Nephron progenitor cell (in vitro differentiated cells): ENCODE measurements around the gene C1QTNF9.
"Not testable (repeated sequence)": the region's sequence is repeated elsewhere in the genome, so short reads cannot be mapped to it uniquely, and the experiment has no call there.

Experiments
- DNase-seq: peaks from one replicate; pipeline ENCODE4 v3.0.0; 2021
- H3K27ac Mint-ChIP-seq: 2 replicates; pipeline ENCODE4 v1.8.0; 2021; ENCODE audit warnings: mild to moderate bottlenecking, moderate library complexity, mixed read lengths
- H3K27me3 Mint-ChIP-seq: 2 replicates; pipeline ENCODE4 v1.8.0; 2021; ENCODE audit warnings: mild to moderate bottlenecking, low read depth, mixed read lengths; ENCODE audit not compliant: poor library complexity
- H3K36me3 Mint-ChIP-seq: 2 replicates; pipeline ENCODE4 v1.8.0; 2021; ENCODE audit warnings: low read depth, mixed read lengths
- H3K4me1 Mint-ChIP-seq: 2 replicates; pipeline ENCODE4 v1.8.0; 2021; ENCODE audit warnings: mixed read lengths
- H3K4me3 Mint-ChIP-seq: 2 replicates; pipeline ENCODE4 v1.8.0; 2021; ENCODE audit warnings: mild to moderate bottlenecking, moderate library complexity, mixed read lengths
- H3K9me3 Mint-ChIP-seq: 2 replicates; pipeline ENCODE4 v1.8.0; 2021; ENCODE audit warnings: mild to moderate bottlenecking, moderate library complexity, mixed read lengths
- TF ChIP-seq, protein P1 (sequence below): fragments of 200-600 bp; sonication (generic); IDR thresholded peaks from 2 replicates; pipeline ENCODE4 v1.5.0; 2021; ENCODE audit warnings: antibody characterized with exemption

The C1QTNF9 gene

DNA sequence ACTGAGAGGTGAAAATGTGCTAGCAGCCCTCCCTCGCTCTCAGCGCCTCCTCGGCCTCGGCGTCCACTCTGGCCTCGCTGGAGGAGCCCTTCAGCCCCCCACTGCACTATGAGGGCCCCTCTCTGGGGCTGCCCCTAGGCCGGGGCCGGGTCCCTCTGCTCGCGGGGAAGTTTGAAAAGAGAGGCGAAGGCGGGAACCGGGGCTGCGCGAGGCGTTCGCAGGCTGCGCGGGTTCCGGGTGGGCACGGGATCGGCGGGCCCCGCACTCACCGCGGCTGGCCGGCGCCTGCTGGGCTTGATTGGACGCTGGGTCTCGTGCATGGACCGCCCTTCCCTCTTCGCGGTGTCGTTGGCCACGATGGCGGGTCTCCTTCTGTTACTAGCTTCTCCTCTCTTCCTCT lies 29.3 kb downstream of the C1QTNF9 start:
- H3K9me3 Mint-ChIP-seq: peaks cover 35% of the 10 kb centered on the region
- H3K36me3 Mint-ChIP-seq: no peaks in the 10 kb centered on the region
- H3K27me3 Mint-ChIP-seq: peaks cover 5% of the 10 kb centered on the region
- TF ChIP-seq, protein P1, sequence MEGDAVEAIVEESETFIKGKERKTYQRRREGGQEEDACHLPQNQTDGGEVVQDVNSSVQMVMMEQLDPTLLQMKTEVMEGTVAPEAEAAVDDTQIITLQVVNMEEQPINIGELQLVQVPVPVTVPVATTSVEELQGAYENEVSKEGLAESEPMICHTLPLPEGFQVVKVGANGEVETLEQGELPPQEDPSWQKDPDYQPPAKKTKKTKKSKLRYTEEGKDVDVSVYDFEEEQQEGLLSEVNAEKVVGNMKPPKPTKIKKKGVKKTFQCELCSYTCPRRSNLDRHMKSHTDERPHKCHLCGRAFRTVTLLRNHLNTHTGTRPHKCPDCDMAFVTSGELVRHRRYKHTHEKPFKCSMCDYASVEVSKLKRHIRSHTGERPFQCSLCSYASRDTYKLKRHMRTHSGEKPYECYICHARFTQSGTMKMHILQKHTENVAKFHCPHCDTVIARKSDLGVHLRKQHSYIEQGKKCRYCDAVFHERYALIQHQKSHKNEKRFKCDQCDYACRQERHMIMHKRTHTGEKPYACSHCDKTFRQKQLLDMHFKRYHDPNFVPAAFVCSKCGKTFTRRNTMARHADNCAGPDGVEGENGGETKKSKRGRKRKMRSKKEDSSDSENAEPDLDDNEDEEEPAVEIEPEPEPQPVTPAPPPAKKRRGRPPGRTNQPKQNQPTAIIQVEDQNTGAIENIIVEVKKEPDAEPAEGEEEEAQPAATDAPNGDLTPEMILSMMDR: no peak
- no peak for DNase-seq
- no peaks in the 10 kb centered on the region for H3K4me1 Mint-ChIP-seq
- H3K4me3 Mint-ChIP-seq: no peak overlapping the region
- H3K27ac Mint-ChIP-seq: no peak overlapping the region

DNA sequence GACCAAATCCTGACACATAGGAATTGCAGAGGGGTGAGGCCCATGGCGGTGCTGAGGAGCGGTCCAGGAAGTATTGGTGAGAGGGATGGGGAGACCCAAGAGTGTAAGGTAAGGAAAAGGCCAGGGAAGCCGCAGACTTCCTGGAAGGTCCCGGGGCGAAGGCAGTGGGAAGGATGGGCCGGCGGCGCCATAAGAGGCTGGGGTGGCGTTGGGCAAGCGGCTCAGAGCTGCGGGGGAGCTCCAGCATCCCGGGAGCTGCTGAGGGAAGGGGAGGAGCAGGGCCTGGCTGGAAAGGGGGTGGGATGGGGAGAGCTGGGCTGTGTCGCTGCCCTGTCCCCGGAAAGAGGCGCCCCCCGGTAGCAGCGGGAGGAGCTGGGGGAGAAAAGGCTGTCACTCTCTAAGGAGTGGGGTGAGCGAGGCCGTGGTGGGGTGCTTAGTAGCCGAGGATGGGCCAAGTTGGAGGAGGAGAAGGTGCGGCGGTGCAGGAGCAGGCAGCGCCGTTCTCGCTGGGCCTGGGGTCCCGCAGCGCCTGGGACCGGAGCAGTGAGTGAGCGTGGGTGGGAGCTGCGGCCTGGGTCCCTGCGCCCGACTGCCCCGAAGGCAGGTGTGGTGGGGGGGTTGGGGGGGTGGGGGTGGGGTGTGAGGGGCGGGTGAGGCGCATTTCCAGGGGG lies 30.7 kb downstream of the C1QTNF9 start:
- H3K36me3 Mint-ChIP-seq: no peaks in the 10 kb centered on the region
- peaks cover 39% of the 10 kb centered on the region for H3K9me3 Mint-ChIP-seq
- H3K4me1 Mint-ChIP-seq: no peaks in the 10 kb centered on the region
- H3K27ac Mint-ChIP-seq: no peak overlapping the region
- TF ChIP-seq, protein P1: no peak
- no peak for DNase-seq
- H3K27me3 Mint-ChIP-seq: peaks cover 5% of the 10 kb centered on the region
- H3K4me3 Mint-ChIP-seq: no peak overlapping the region

GRCh38 chr13:24340608-24340955 lies 31.2 kb downstream of the C1QTNF9 start:
- no peak for DNase-seq
- no peak overlapping the region for H3K4me3 Mint-ChIP-seq
- TF ChIP-seq, protein P1: no peak
- H3K27me3 Mint-ChIP-seq: peaks cover 5% of the 10 kb centered on the region
- H3K4me1 Mint-ChIP-seq: no peaks in the 10 kb centered on the region
- no peaks in the 10 kb centered on the region for H3K36me3 Mint-ChIP-seq
- peaks cover 38% of the 10 kb centered on the region for H3K9me3 Mint-ChIP-seq
- no peak overlapping the region for H3K27ac Mint-ChIP-seq

- DNase-seq: no peak
- Mint-ChIP-seq H3K27me3 (peaks cover 5% of the 10 kb centered on the region), H3K36me3 (no peaks in the 10 kb centered on the region), H3K27ac (no peak overlapping the region), H3K4me3 (no peak overlapping the region), H3K4me1 (no peaks in the 10 kb centered on the region), H3K9me3 (peaks cover 34% of the 10 kb centered on the region)
- TF ChIP-seq, protein P1: no peak
These were observed 32.1 kb downstream of the C1QTNF9 start for GRCh38 chr13:24341439-24341838.

- no peaks in the 10 kb centered on the region for H3K4me1 Mint-ChIP-seq
- H3K9me3 Mint-ChIP-seq: peaks cover 5% of the 10 kb centered on the region
- no peak overlapping the region for H3K4me3 Mint-ChIP-seq
- no peak for DNase-seq
- no peak overlapping the region for H3K27ac Mint-ChIP-seq
- no peaks in the 10 kb centered on the region for H3K36me3 Mint-ChIP-seq
- H3K27me3 Mint-ChIP-seq: peaks cover under 1% of the 10 kb centered on the region
- TF ChIP-seq, protein P1: no peak
These were observed 39.0 kb downstream of the C1QTNF9 start for GRCh38 chr13:24348385-24348784.

DNA sequence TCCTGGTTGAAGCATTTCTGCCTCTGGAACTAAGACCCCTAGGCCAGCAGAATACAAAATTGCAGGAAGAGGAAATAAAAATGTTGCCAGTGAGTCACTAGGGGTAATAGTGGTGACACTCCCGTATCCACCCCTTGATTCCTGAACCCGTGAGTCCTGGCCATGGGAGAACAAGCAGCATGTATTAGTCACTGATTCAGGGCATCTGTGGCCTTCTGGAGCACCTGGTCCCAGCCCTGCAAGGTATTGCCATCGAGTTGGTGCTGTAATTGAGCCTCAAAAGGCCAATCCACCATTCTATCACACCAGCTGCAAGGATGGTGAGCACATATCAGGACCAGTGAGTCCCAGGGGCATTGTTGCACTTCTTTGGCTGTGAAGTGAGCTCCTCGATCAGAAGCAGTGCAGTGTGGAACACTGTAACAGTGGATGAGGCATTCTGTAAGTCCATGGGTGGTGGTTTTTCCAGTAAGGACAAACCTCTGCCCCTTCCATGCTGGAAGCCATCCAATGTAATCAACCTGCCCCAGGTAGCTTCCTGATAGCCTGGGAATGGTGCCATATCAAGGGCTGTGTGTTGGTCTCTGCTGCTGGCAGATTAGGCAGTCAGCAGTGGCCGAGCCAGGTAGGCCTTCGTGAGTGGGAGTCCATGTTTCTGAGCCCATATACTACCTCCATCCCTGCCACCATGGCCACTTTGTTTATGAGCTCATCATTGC lies 39.6 kb downstream of the C1QTNF9 start:
- TF ChIP-seq, protein P1: no peak
- H3K27me3 Mint-ChIP-seq: peaks cover 5% of the 10 kb centered on the region
- peaks cover 5% of the 10 kb centered on the region for H3K9me3 Mint-ChIP-seq
- DNase-seq: no peak
- H3K36me3 Mint-ChIP-seq: no peaks in the 10 kb centered on the region
- no peak overlapping the region for H3K27ac Mint-ChIP-seq
- H3K4me3 Mint-ChIP-seq: no peak overlapping the region
- H3K4me1 Mint-ChIP-seq: no peaks in the 10 kb centered on the region

DNA sequence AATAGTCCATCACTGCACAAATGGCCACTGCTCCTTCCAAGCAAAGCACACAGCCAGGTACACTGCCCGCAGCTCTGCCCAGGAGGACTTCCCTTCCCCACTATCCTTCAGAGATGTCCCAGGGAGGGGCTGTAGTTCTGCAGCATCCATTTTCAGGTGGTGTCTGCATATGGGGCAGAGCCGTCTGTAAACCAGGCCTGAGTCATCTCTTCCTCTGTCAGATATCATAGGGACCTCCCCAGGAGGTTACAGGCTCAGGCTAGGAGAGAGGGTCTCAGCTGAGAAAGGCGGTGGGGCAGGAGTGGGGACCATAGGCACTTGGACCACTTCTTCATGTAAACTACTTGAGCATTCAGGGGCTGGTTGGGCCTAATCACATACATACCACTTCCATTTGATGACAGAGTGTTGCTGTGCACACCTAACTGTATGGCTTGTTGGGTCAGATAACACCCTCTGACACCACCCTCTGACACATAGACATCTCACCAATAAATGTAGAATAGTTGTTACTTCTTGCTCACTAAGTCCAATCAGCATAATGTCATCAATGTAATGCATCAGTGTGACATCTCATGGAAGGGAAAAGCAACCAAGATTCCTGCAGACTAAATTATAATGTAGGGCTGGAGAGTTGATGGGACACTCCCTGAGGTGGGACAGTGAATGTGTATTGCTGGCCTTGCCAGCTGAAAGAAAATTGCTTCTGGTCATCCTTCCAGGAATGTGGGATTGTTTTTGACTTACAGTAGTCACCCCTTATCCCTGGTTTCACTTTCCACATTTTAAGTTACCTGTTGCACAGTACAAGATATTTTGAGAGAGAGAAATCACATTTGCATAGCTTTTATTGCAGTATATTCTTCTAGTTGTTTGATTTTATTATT lies 40.6 kb downstream of the C1QTNF9 start:
- not testable (repeated sequence) for H3K4me3 Mint-ChIP-seq, DNase-seq, H3K9me3 Mint-ChIP-seq, H3K36me3 Mint-ChIP-seq, H3K27ac Mint-ChIP-seq, H3K4me1 Mint-ChIP-seq, H3K27me3 Mint-ChIP-seq
